ENCODE results near the gene AGPAT3.

The AGPAT3 gene

DNA sequence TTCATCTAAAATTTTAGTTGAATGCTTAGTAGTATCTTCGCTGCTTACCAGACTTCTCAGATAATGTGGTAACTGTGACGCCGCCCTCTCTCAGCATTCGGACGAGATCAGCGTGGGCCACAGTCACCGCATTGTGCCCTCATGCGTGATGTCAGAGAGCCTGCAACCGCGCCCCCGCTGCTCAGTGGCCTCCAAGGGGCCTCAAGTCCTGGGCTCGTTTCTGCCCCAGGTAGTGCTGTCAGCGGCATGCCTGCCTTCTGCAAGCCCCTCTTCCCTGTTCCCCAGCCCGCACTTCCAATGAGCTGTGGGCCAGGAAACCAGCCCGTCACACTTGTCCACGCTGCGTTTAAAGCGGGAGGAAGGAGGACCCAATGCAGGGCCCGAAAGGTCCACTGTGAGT, 85.5 kb downstream of the AGPAT3 start:
- Histone ChIP-seq H3K4me1 (peaks cover 15% of the 10 kb centered on the region), H3K4me2 (ENCODE audit: low read length) (no peak overlapping the region), H3K27ac (no peak overlapping the region), H3K9ac (no peak overlapping the region), H3K4me3 (ENCODE audit: low read depth, low read length) (no peak overlapping the region), H3K9me3 (ENCODE audit: control insufficient read depth, low read length) (no peaks in the 10 kb centered on the region), H3K27me3 (ENCODE audit: control insufficient read depth, insufficient read depth, low read length) (no peaks in the 10 kb centered on the region), H3K36me3 (ENCODE audit: control insufficient read depth, insufficient read depth, low read length) (no peaks in the 10 kb centered on the region), H3K79me2 (peaks cover 20% of the 10 kb centered on the region), H2AFZ (no peak overlapping the region)
- TF ChIP-seq CTCF (IDR thresholded peaks at IDR 0.05): no peak

GRCh38 chr21:43950936-43951335, 85.9 kb downstream of the AGPAT3 start:
- no peak for TF ChIP-seq CTCF (IDR thresholded peaks at IDR 0.05)
- Histone ChIP-seq H3K4me1 (peaks cover 11% of the 10 kb centered on the region), H3K9ac (no peak overlapping the region), H2AFZ (no peak overlapping the region), H3K4me3 (ENCODE audit: low read depth, low read length) (no peak overlapping the region), H3K4me2 (ENCODE audit: low read length) (no peak overlapping the region), H3K9me3 (ENCODE audit: control insufficient read depth, low read length) (no peaks in the 10 kb centered on the region), H3K36me3 (ENCODE audit: control insufficient read depth, insufficient read depth, low read length) (no peaks in the 10 kb centered on the region), H3K79me2 (peaks cover 20% of the 10 kb centered on the region), H3K27me3 (ENCODE audit: control insufficient read depth, insufficient read depth, low read length) (no peaks in the 10 kb centered on the region), H3K27ac (no peak overlapping the region)

- Histone ChIP-seq H3K36me3 (ENCODE audit: control insufficient read depth, insufficient read depth, low read length) (no peaks in the 10 kb centered on the region), H3K27ac (no peak overlapping the region), H2AFZ (no peak overlapping the region)
These were observed 87.1 kb downstream of the AGPAT3 start for GRCh38 chr21:43951911-43952703.

GRCh38 chr21:43953021-43953420, 88.0 kb downstream of the AGPAT3 start:
- Histone ChIP-seq H2AFZ (no peak overlapping the region), H3K79me2 (peaks cover 21% of the 10 kb centered on the region), H3K4me1 (peaks cover 3% of the 10 kb centered on the region), H3K27ac (no peak overlapping the region), H3K36me3 (ENCODE audit: control insufficient read depth, insufficient read depth, low read length) (no peaks in the 10 kb centered on the region), H3K4me3 (ENCODE audit: low read depth, low read length) (no peak overlapping the region), H3K27me3 (ENCODE audit: control insufficient read depth, insufficient read depth, low read length) (no peaks in the 10 kb centered on the region), H3K9me3 (ENCODE audit: control insufficient read depth, low read length) (no peaks in the 10 kb centered on the region), H3K4me2 (ENCODE audit: low read length) (no peak overlapping the region), H3K9ac (no peak overlapping the region)
- TF ChIP-seq CTCF (IDR thresholded peaks at IDR 0.05): no peak

More at GRCh38 chr21:43951911-43952703, 87.1 kb downstream of the AGPAT3 start:
- no peak overlapping the region for H3K9ac ChIP-seq
- H3K9me3 ChIP-seq (ENCODE audit: control insufficient read depth, low read length): no peaks in the 10 kb centered on the region
- no peak for TF ChIP-seq CTCF (IDR thresholded peaks at IDR 0.05)
- H3K79me2 ChIP-seq: peaks cover 20% of the 10 kb centered on the region
- peaks cover 6% of the 10 kb centered on the region for H3K4me1 ChIP-seq
- no peak overlapping the region for H3K4me3 ChIP-seq (ENCODE audit: low read depth, low read length)
- H3K27me3 ChIP-seq (ENCODE audit: control insufficient read depth, insufficient read depth, low read length): no peaks in the 10 kb centered on the region
- H3K4me2 ChIP-seq (ENCODE audit: low read length): no peak overlapping the region

- Histone ChIP-seq H3K27me3 (ENCODE audit: control insufficient read depth, insufficient read depth, low read length) (no peaks in the 10 kb centered on the region), H3K4me3 (ENCODE audit: low read depth, low read length) (no peak overlapping the region), H3K79me2 (peaks cover 21% of the 10 kb centered on the region), H3K9me3 (ENCODE audit: control insufficient read depth, low read length) (no peaks in the 10 kb centered on the region), H3K27ac (no peak overlapping the region), H3K4me1 (peaks cover 3% of the 10 kb centered on the region), H3K36me3 (ENCODE audit: control insufficient read depth, insufficient read depth, low read length) (no peaks in the 10 kb centered on the region), H3K9ac (no peak overlapping the region), H3K4me2 (ENCODE audit: low read length) (no peak overlapping the region), H2AFZ (no peak overlapping the region)
- TF ChIP-seq CTCF (IDR thresholded peaks at IDR 0.05): no peak
These were observed 89.0 kb downstream of the AGPAT3 start for GRCh38 chr21:43954042-43954441.

Data from parathyroid adenoma (tissue), 2 donors.